ENCODE data around the gene HSD3B2.

DNA sequence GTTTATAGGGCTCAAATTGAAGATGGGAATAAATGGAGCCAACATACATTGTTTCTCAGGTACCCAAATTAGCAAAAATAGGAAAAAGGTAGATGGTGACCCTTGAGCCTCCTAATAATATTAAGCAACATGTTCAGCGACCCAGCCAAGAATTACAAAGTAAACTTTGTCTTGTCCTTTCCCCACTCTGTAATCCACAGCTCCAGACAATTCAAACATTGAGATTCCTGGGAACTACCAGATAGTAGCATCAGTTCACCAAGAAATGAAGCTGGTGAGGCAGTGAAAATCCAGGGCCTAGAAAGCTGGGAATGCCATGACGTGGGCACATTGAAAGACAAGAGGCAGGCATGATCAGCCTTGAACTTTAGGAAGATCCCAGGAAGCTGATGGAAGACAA lies 34.6 kb upstream of the HSD3B2 start:
- TF ChIP-seq, protein P1, sequence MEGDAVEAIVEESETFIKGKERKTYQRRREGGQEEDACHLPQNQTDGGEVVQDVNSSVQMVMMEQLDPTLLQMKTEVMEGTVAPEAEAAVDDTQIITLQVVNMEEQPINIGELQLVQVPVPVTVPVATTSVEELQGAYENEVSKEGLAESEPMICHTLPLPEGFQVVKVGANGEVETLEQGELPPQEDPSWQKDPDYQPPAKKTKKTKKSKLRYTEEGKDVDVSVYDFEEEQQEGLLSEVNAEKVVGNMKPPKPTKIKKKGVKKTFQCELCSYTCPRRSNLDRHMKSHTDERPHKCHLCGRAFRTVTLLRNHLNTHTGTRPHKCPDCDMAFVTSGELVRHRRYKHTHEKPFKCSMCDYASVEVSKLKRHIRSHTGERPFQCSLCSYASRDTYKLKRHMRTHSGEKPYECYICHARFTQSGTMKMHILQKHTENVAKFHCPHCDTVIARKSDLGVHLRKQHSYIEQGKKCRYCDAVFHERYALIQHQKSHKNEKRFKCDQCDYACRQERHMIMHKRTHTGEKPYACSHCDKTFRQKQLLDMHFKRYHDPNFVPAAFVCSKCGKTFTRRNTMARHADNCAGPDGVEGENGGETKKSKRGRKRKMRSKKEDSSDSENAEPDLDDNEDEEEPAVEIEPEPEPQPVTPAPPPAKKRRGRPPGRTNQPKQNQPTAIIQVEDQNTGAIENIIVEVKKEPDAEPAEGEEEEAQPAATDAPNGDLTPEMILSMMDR (IDR thresholded peaks at IDR 0.05; ENCODE audit: poor library complexity), result no peak
- TF ChIP-seq EZH2 (IDR thresholded peaks at IDR 0.05; ENCODE audit: borderline replicate concordance) (no peak), EZH2phosphoT487 (IDR thresholded peaks at IDR 0.05; ENCODE audit: low read depth, severe bottlenecking, unreplicated experiment) (no peak)

Data from hepatocyte (in vitro differentiated cells).